Kidney epithelial cell (primary cell): ENCODE results near the gene NFAT5. TPM values are rescaled to one million over a fixed set of nuclear protein-coding genes. Genes with fewer than 3 reads are reported as not detected.
"Not testable (repeated sequence)": the region's sequence is repeated elsewhere in the genome, so short reads cannot be mapped to it uniquely, and the experiment has no call there.

Source experiments
- DNase-seq: peaks from one replicate; pipeline ENCODE4 v3.0.0-alpha.2; 2010; ENCODE audit warnings: low read depth
- H3K27me3 ChIP-seq: 2 replicates; pipeline ENCODE4 v1.6.0; 2011; ENCODE audit warnings: low read length; ENCODE audit not compliant: control insufficient read depth, insufficient read depth
- H3K36me3 ChIP-seq: 2 replicates; pipeline ENCODE4 v1.5.1; 2011; ENCODE audit warnings: low read length; ENCODE audit not compliant: control insufficient read depth, insufficient read depth
- H3K4me3 ChIP-seq: 2 replicates; pipeline ENCODE4 v1.5.1; 2011; ENCODE audit warnings: low read depth, mild to moderate bottlenecking, control low read depth, low read length
- total RNA-seq: library from RNA; depleted of rRNA; stranded (reverse); fragments of >200 nt; gene quantifications from 2 replicates; pipeline ENCODE4 v1.2.3, GENCODE V29; 2015
- TF ChIP-seq, protein P1 (sequence below): IDR thresholded peaks from 2 replicates; pipeline ENCODE4 v1.5.1; 2011; ENCODE audit warnings: mild to moderate bottlenecking, moderate library complexity, low read length, control low read depth, inconsistent platforms; ENCODE audit not compliant: insufficient read depth, poor library complexity, severe bottlenecking

NFAT5 gene
- total RNA-seq, 1 donor from 2014 or later: 29.1 TPM

DNA sequence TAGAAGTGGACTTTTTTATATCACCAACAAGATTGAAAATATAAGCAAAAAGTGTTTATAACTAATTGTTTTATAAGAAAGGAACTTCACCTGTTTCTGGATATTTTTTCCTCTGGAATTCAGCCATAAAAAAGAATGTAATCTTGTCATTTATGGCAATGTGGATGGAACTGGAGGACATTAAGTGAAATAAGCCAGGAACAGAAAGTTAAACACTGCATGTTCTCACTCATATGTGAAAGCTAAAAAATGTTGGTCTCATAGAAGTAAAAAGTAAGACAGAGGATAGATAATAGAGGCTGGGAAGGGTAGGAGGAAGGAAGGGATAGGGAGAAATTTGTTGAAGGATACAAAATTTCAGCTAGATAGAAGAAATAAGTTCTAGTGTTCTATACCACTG, 67.6 kb downstream of the NFAT5 start:
- no peaks in the 10 kb centered on the region for H3K36me3 ChIP-seq
- no peak for DNase-seq
- TF ChIP-seq, protein P1, sequence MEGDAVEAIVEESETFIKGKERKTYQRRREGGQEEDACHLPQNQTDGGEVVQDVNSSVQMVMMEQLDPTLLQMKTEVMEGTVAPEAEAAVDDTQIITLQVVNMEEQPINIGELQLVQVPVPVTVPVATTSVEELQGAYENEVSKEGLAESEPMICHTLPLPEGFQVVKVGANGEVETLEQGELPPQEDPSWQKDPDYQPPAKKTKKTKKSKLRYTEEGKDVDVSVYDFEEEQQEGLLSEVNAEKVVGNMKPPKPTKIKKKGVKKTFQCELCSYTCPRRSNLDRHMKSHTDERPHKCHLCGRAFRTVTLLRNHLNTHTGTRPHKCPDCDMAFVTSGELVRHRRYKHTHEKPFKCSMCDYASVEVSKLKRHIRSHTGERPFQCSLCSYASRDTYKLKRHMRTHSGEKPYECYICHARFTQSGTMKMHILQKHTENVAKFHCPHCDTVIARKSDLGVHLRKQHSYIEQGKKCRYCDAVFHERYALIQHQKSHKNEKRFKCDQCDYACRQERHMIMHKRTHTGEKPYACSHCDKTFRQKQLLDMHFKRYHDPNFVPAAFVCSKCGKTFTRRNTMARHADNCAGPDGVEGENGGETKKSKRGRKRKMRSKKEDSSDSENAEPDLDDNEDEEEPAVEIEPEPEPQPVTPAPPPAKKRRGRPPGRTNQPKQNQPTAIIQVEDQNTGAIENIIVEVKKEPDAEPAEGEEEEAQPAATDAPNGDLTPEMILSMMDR: no peak
- no peaks in the 10 kb centered on the region for H3K27me3 ChIP-seq
- H3K4me3 ChIP-seq: no peak overlapping the region

DNA sequence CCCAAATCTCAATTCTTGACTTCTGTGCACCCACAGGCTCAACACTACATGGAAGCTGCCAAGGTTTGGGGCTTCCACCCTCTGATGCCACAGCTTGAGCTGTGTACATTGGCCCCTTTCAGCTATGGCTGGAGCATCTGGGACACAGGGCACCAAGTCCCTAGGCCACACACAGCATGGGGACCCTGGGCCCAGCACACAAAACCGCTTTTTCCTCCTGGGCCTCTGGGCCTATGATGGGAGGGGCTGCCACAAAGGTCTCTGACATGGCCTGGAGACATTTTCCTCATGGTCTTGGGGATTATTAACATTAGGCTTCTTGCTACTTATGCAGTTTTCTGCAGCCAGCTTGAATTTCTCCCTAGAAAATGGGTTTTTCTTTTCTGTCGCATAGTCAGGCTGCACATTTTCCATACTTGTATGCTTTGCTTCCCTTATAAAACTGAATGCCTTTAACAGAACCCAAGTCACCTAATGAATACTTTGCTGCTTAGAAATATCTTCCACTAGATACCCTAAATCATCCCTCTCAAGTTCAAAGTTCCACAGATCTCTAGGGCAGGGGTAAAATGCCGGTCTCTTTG, 70.9 kb downstream of the NFAT5 start:
- H3K36me3 ChIP-seq, H3K4me3 ChIP-seq, H3K27me3 ChIP-seq, DNase-seq: not testable (repeated sequence)

GRCh38 chr16:69637206-69637865, 71.6 kb downstream of the NFAT5 start:
- not testable (repeated sequence) for DNase-seq, H3K4me3 ChIP-seq, H3K36me3 ChIP-seq, H3K27me3 ChIP-seq

DNA sequence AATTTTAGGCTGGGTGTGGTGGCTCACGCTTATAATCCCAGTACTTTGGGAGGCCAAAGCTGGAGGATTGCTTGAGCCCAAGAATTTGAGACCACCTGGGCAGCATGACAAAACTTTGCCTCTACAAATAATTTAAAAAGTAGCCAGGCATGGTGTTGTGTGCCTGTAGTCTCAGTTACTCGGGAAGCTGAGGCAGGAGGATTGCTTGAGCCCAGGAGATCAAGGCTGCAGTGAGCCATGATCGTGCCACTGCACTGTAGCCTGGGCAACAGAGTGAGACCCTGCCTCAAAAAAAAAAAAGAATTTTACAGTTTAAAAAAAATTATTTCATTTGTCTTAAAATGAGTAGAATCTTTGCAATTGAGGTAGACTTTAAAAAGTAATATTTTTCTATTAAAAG, 78.2 kb downstream of the NFAT5 start:
- H3K27me3 ChIP-seq, H3K36me3 ChIP-seq, H3K4me3 ChIP-seq, DNase-seq: not testable (repeated sequence)

- Histone ChIP-seq H3K36me3 (no peaks in the 10 kb centered on the region), H3K27me3 (no peaks in the 10 kb centered on the region), H3K4me3 (no peak overlapping the region)
- TF ChIP-seq, protein P1: no peak
- no peak for DNase-seq
Observed at GRCh38 chr16:69644790-69645189, 79.0 kb downstream of the NFAT5 start.

DNA sequence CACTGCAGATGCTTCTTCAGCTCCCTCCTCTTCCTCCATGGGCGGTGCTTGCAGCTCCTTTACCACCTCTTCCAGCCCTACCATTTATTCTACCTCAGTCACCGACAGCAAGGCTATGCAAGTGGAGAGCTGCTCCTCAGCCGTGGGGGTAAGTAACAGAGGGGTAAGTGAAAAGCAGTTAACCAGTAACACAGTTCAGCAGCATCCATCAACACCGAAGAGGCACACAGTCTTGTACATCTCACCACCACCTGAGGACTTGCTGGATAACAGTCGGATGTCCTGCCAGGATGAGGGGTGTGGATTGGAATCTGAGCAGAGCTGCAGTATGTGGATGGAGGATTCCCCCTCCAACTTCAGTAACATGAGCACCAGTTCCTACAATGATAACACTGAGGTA, 81.3 kb downstream of the NFAT5 start:
- H3K4me3 ChIP-seq: no peak overlapping the region
- no peak for DNase-seq
- TF ChIP-seq, protein P1: no peak
- H3K27me3 ChIP-seq: no peaks in the 10 kb centered on the region
- H3K36me3 ChIP-seq: no peaks in the 10 kb centered on the region

DNA sequence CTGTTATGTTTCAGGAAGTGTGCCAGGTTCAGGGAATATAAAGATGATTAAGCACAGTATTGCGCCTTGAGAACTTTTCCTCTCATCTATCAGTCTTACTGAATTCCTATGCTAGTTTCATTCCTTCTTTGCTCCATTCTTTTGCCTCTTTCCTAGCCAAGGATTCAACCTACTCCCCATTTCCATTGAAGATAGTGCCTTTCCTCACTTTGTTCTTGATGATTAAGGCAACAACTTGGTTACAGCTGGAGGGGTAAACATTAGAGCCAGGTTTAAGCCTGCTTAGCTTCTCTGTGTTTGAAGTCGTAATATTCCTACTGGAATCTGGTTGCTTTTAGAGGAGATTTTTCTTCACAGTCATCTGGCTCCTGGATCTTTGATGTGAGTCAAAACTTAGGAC, 85.5 kb downstream of the NFAT5 start:
- DNase-seq: no peak
- TF ChIP-seq, protein P1: no peak
- H3K36me3 ChIP-seq: peaks cover 1% of the 10 kb centered on the region
- no peaks in the 10 kb centered on the region for H3K27me3 ChIP-seq
- H3K4me3 ChIP-seq: no peak overlapping the region
